Activated effector memory CD4-positive, alpha-beta T cell treated with Interleukin-2 at 50 U/mL for 16 hours (primary cell): ENCODE results near the gene APBA2.

Experiments used
- DNase-seq: peaks from one replicate; pipeline ENCODE4 v3.0.0-alpha.2; 2020

The APBA2 gene

GRCh38 chr15:28897861-28898585, 12.2 kb downstream of the APBA2 start:
- no peak for DNase-seq

GRCh38 chr15:28899061-28899738, 13.4 kb downstream of the APBA2 start:
- DNase-seq = no peak

- DNase-seq = no peak
These were observed 14.5 kb downstream of the APBA2 start for GRCh38 chr15:28900041-28900891.

- DNase-seq = no peak
These were observed 15.3 kb downstream of the APBA2 start for GRCh38 chr15:28900892-28901586.

- no peak for DNase-seq
These were observed 15.8 kb downstream of the APBA2 start for GRCh38 chr15:28901587-28901980.

- no peak for DNase-seq
These were observed 16.4 kb downstream of the APBA2 start for GRCh38 chr15:28901987-28902745.

- no peak for DNase-seq
These were observed 17.1 kb downstream of the APBA2 start for GRCh38 chr15:28902856-28903255.

- no peak for DNase-seq
These were observed 17.8 kb downstream of the APBA2 start for GRCh38 chr15:28903555-28903954.

GRCh38 chr15:28904003-28904402, 18.2 kb downstream of the APBA2 start:
- DNase-seq = no peak

- no peak for DNase-seq
These were observed 19.0 kb downstream of the APBA2 start for GRCh38 chr15:28904541-28905315.

GRCh38 chr15:28907338-28907960, 21.7 kb downstream of the APBA2 start:
- DNase-seq = no peak

- no peak for DNase-seq
These were observed 24.3 kb downstream of the APBA2 start for GRCh38 chr15:28909958-28910500.

- DNase-seq = no peak
These were observed 25.6 kb downstream of the APBA2 start for GRCh38 chr15:28911310-28911931.

- DNase-seq = no peak
These were observed 26.6 kb downstream of the APBA2 start for GRCh38 chr15:28912422-28912821.

GRCh38 chr15:28913171-28913765, 27.5 kb downstream of the APBA2 start:
- no peak for DNase-seq

- no peak for DNase-seq
These were observed 28.3 kb downstream of the APBA2 start for GRCh38 chr15:28914046-28914445.

- DNase-seq = no peak
These were observed 28.8 kb downstream of the APBA2 start for GRCh38 chr15:28914483-28915023.

GRCh38 chr15:28915041-28915810, 29.5 kb downstream of the APBA2 start:
- DNase-seq = no peak

- DNase-seq = no peak
These were observed 30.2 kb downstream of the APBA2 start for GRCh38 chr15:28915935-28916334.
